Activated CD8-positive, alpha-beta memory T cell treated with anti-CD3 and anti-CD28 coated beads, Interleukin-2, amount 10 ng/mL, durations not matched to agents 7 days and 5 days (primary cell): ENCODE measurements around the gene FLYWCH1. TPM values are rescaled to one million over a fixed set of nuclear protein-coding genes. Genes with fewer than 3 reads are reported as not detected.
"Not testable (repeated sequence)": the region's sequence is repeated elsewhere in the genome, so short reads cannot be mapped to it uniquely, and the experiment has no call there.

Experiments used
- ATAC-seq: fragments of 150-1000 bp; cut with Tn5 transposase; one replicate; pipeline ENCODE4 v1.10.0; 2021; ENCODE audit warnings: moderate library complexity
- CTCF ChIA-PET: fragments of 350-600 bp; sonication (Branson Sonifier 250); formaldehyde crosslinking; loops from one replicate; lab custom pipeline; 2021; ENCODE audit warnings: antibody characterized with exemption; lab: Charles Lee
- DNase-seq: peaks from one replicate; pipeline ENCODE4 v3.0.0-alpha.2; 2020
- H3K27ac Mint-ChIP-seq: one replicate; pipeline ENCODE4 v1.8.0; 2021; ENCODE audit warnings: mild to moderate bottlenecking, mixed read lengths
- H3K27me3 Mint-ChIP-seq: one replicate; pipeline ENCODE4 v1.8.0; 2021; ENCODE audit warnings: mixed read lengths
- H3K36me3 Mint-ChIP-seq: one replicate; pipeline ENCODE4 v1.8.0; 2021; ENCODE audit warnings: mild to moderate bottlenecking, mixed read lengths
- H3K4me1 Mint-ChIP-seq: one replicate; pipeline ENCODE4 v1.8.0; 2021; ENCODE audit warnings: mixed read lengths
- H3K4me3 Mint-ChIP-seq: one replicate; pipeline ENCODE4 v1.8.0; 2021; ENCODE audit warnings: mild to moderate bottlenecking, moderate library complexity, mixed read lengths
- H3K9me3 Mint-ChIP-seq: one replicate; pipeline ENCODE4 v1.8.0; 2022; ENCODE audit warnings: low read depth, mixed read lengths
- total RNA-seq, 2 experiments: library from RNA; stranded (reverse); gene quantifications; one replicate each; pipeline ENCODE4 v1.2.3, GENCODE V29; 2021

The FLYWCH1 gene
- total RNA-seq, 2 experiments from 2014 or later: 52.7 to 58.1 TPM

GRCh38 chr16:2904100-2904921 is 7.4 kb upstream of the FLYWCH1 start:
- peak overlapping the region; percentile 91 for H3K27ac Mint-ChIP-seq
- CTCF ChIA-PET: interaction anchor here (1.0 to 1.9 kb wide), 4 partner anchors 16 to 65 kb away, joined by 3 to 10 read pairs (median 4); partner anchors contain the start of gene FLYWCH2
- H3K4me1 Mint-ChIP-seq: peaks cover 22% of the 10 kb centered on the region
- no peaks in the 10 kb centered on the region for H3K9me3 Mint-ChIP-seq
- H3K27me3 Mint-ChIP-seq: no peaks in the 10 kb centered on the region
- ATAC-seq (peak; percentile 58), DNase-seq (peak; percentile 88)
- H3K36me3 Mint-ChIP-seq: no peaks in the 10 kb centered on the region
- H3K4me3 Mint-ChIP-seq: peak overlapping the region; percentile 94

GRCh38 chr16:2904922-2905240 is 6.8 kb upstream of the FLYWCH1 start:
- Mint-ChIP-seq H3K9me3 (no peaks in the 10 kb centered on the region), H3K4me3 (peak overlapping the region; percentile 94), H3K27ac (peak overlapping the region; percentile 91), H3K4me1 (peaks cover 22% of the 10 kb centered on the region), H3K36me3 (no peaks in the 10 kb centered on the region), H3K27me3 (no peaks in the 10 kb centered on the region)
- ATAC-seq (no peak), DNase-seq (no peak)
- CTCF ChIA-PET: interaction anchor here (1.1 to 4.0 kb wide), 3 partner anchors 30 to 37 kb away, joined by 3 to 18 read pairs (median 4); no protein-coding TSS in a partner anchor

- H3K4me1 Mint-ChIP-seq: peaks cover 22% of the 10 kb centered on the region
- peak overlapping the region; percentile 91 for H3K27ac Mint-ChIP-seq
- no peaks in the 10 kb centered on the region for H3K9me3 Mint-ChIP-seq
- peak overlapping the region; percentile 94 for H3K4me3 Mint-ChIP-seq
- DNase-seq (peak; percentile 99), ATAC-seq (peak; percentile 81)
- CTCF ChIA-PET: interaction anchor here (0.7 to 4.0 kb wide), 11 partner anchors 12 to 67 kb away, joined by 3 to 26 read pairs (median 5); partner anchors contain the start of gene FLYWCH2
- no peaks in the 10 kb centered on the region for H3K36me3 Mint-ChIP-seq
- H3K27me3 Mint-ChIP-seq: peaks cover 2% of the 10 kb centered on the region
Observed at GRCh38 chr16:2905241-2905987, 6.3 kb upstream of the FLYWCH1 start.

GRCh38 chr16:2905988-2906387 is 5.7 kb upstream of the FLYWCH1 start:
- DNase-seq (no peak), ATAC-seq (no peak)
- Mint-ChIP-seq H3K4me3 (peak overlapping the region; percentile 94), H3K9me3 (no peaks in the 10 kb centered on the region), H3K27ac (peak overlapping the region; percentile 50), H3K4me1 (peaks cover 22% of the 10 kb centered on the region), H3K36me3 (no peaks in the 10 kb centered on the region), H3K27me3 (peaks cover 5% of the 10 kb centered on the region)
- CTCF ChIA-PET: interaction anchor here (0.7 to 4.0 kb wide), 11 partner anchors 12 to 67 kb away, joined by 3 to 26 read pairs (median 5); partner anchors contain the start of gene FLYWCH2

GRCh38 chr16:2907084-2907753 is 4.5 kb upstream of the FLYWCH1 start:
- not testable (repeated sequence) for H3K27me3 Mint-ChIP-seq, H3K4me3 Mint-ChIP-seq, H3K36me3 Mint-ChIP-seq, ATAC-seq, H3K27ac Mint-ChIP-seq, H3K9me3 Mint-ChIP-seq
- peak; percentile 71 for DNase-seq
- H3K4me1 Mint-ChIP-seq: peaks cover 25% of the 10 kb centered on the region
- CTCF ChIA-PET: interaction anchor here (1.1 to 4.0 kb wide), 10 partner anchors 13 to 68 kb away, joined by 3 to 26 read pairs (median 8); partner anchors contain the start of gene FLYWCH2

GRCh38 chr16:2910441-2910969 is 1.2 kb upstream of the FLYWCH1 start:
- ATAC-seq (no peak), DNase-seq (no peak)
- no peaks in the 10 kb centered on the region for H3K9me3 Mint-ChIP-seq
- CTCF ChIA-PET: interaction anchor here (1.0 to 3.6 kb wide), 9 partner anchors 10 to 42 kb away, joined by 3 to 32 read pairs (median 4); partner anchors contain the start of gene FLYWCH2
- no peak overlapping the region for H3K4me3 Mint-ChIP-seq
- H3K27me3 Mint-ChIP-seq: peaks cover 9% of the 10 kb centered on the region
- H3K27ac Mint-ChIP-seq: no peak overlapping the region
- peaks cover 8% of the 10 kb centered on the region for H3K36me3 Mint-ChIP-seq
- peaks cover 37% of the 10 kb centered on the region for H3K4me1 Mint-ChIP-seq

- Mint-ChIP-seq H3K4me1 (peaks cover 30% of the 10 kb centered on the region), H3K4me3 (peak overlapping the region; percentile 87), H3K27ac (peak overlapping the region; percentile 74), H3K36me3 (peaks cover 9% of the 10 kb centered on the region), H3K9me3 (no peaks in the 10 kb centered on the region), H3K27me3 (peaks cover 9% of the 10 kb centered on the region)
- CTCF ChIA-PET: interaction anchor here (0.8 to 3.6 kb wide), 15 partner anchors 8 to 969 kb away, joined by 3 to 32 read pairs (median 5); partner anchors contain the start of genes FLYWCH2, KREMEN2 and MSRB1
- peak; percentile 48 for ATAC-seq
- peak; percentile 61 for DNase-seq
Observed at GRCh38 chr16:2912330-2913199, 834 bp downstream of the FLYWCH1 start.

GRCh38 chr16:2913603-2914002 is 1.9 kb downstream of the FLYWCH1 start:
- peaks cover 9% of the 10 kb centered on the region for H3K27me3 Mint-ChIP-seq
- no peak overlapping the region for H3K4me3 Mint-ChIP-seq
- CTCF ChIA-PET: interaction anchor here (1.0 to 5.5 kb wide), 6 partner anchors 13 to 53 kb away, joined by 3 to 27 read pairs (median 12); partner anchors contain the start of gene KREMEN2
- no peaks in the 10 kb centered on the region for H3K9me3 Mint-ChIP-seq
- peaks cover 30% of the 10 kb centered on the region for H3K4me1 Mint-ChIP-seq
- H3K36me3 Mint-ChIP-seq: peaks cover 9% of the 10 kb centered on the region
- ATAC-seq (no peak), DNase-seq (no peak)
- no peak overlapping the region for H3K27ac Mint-ChIP-seq

- DNase-seq (no peak), ATAC-seq (no peak)
- H3K27ac Mint-ChIP-seq: no peak overlapping the region
- H3K27me3 Mint-ChIP-seq: peaks cover 9% of the 10 kb centered on the region
- no peak overlapping the region for H3K4me3 Mint-ChIP-seq
- H3K4me1 Mint-ChIP-seq: peaks cover 30% of the 10 kb centered on the region
- H3K36me3 Mint-ChIP-seq: peaks cover 12% of the 10 kb centered on the region
- no peaks in the 10 kb centered on the region for H3K9me3 Mint-ChIP-seq
- CTCF ChIA-PET: interaction anchor here (1.9 to 5.5 kb wide), 2 partner anchors 13 to 40 kb away, joined by 5 to 26 read pairs; no protein-coding TSS in a partner anchor
Observed at GRCh38 chr16:2914233-2914632, 2.5 kb downstream of the FLYWCH1 start.

- H3K4me3 Mint-ChIP-seq: no peak overlapping the region
- CTCF ChIA-PET: interaction anchor here (0.5 to 5.5 kb wide), 6 partner anchors 12 to 116 kb away, joined by 3 to 26 read pairs (median 4); no protein-coding TSS in a partner anchor
- DNase-seq (no peak), ATAC-seq (no peak)
- peaks cover 12% of the 10 kb centered on the region for H3K36me3 Mint-ChIP-seq
- H3K4me1 Mint-ChIP-seq: peaks cover 36% of the 10 kb centered on the region
- no peaks in the 10 kb centered on the region for H3K9me3 Mint-ChIP-seq
- H3K27ac Mint-ChIP-seq: peak overlapping the region; percentile 71
- H3K27me3 Mint-ChIP-seq: peaks cover 7% of the 10 kb centered on the region
Observed at GRCh38 chr16:2915196-2915929, 3.6 kb downstream of the FLYWCH1 start.
